A549 (cell line): Measurements from ENCODE around the gene DNAJC5. TPM values are rescaled to one million over a fixed set of nuclear protein-coding genes. Genes with fewer than 3 reads are reported as not detected.

ENCODE experiments used
- ATAC-seq, 2 experiments: fragments of 200-7000 bp in 1 of 2; fragments of >200 bp in 1 of 2; cut with Nextera tagmentation in 1 of 2; cut with Tn5 transposase in 1 of 2; 3 replicates each; pipeline versions ENCODE4 v1.8.0 to v1.9.1; 2018 to 2020; ENCODE audit warnings: mild to moderate bottlenecking in 1 of 2, moderate library complexity in 1 of 2
- CTCF ChIA-PET: fragments of 300-600 bp; sonication (Branson Sonifier 250); formaldehyde crosslinking; extraction: SDS; loops from one replicate; lab custom pipeline; 2021; ENCODE audit warnings: antibody characterized with exemption, inconsistent platforms; lab: Yijun Ruan, JAX
- POLR2A ChIA-PET: fragments of 350-600 bp; formaldehyde crosslinking; extraction: SDS; loops from one replicate; lab custom pipeline; 2021; ENCODE audit warnings: antibody characterized with exemption, inconsistent platforms; lab: Yijun Ruan, JAX
- DNase-seq, 2 experiments: peaks; one replicate each; pipeline versions ENCODE4 v3.0.0 to v3.0.0-alpha.2; 2011 to 2016; ENCODE audit warnings: low read depth in 1 of 2, low spot score in 1 of 2
- FAIRE-seq: peaks from 2 replicates; lab custom pipeline; 2011; peaks lifted over from hg19 to GRCh38; lab: Jason Lieb, UNC
- H3K27ac ChIP-seq, 2 experiments: fragments of >200 bp; sonication (Bioruptor Twin); formaldehyde crosslinking; 3 replicates each; pipeline ENCODE4 v1.5.1; 2016 to 2017
- H3K4me1 ChIP-seq: fragments of >200 bp; sonication (Bioruptor Twin); formaldehyde crosslinking; 3 replicates; pipeline ENCODE4 v1.6.1; 2016
- H3K4me2 ChIP-seq: fragments of >200 bp; sonication (Bioruptor Twin); formaldehyde crosslinking; 3 replicates; pipeline ENCODE4 v1.6.1; 2016
- H3K4me3 ChIP-seq: fragments of >200 bp; sonication (Bioruptor Twin); formaldehyde crosslinking; 3 replicates; pipeline ENCODE4 v1.5.1; 2016
- H3K9me3 ChIP-seq: fragments of >200 bp; sonication (Bioruptor Twin); formaldehyde crosslinking; 3 replicates; pipeline ENCODE4 v1.6.1; 2016
- ATOH8 ChIP-seq: fragments of 250-450 bp; sonication (Bioruptor Pico); IDR thresholded peaks from 2 replicates; pipeline ENCODE4 v1.5.0; 2020; ENCODE audit warnings: low read depth, mild to moderate bottlenecking, moderate library complexity
- BCL3 ChIP-seq: fragments of >200 bp; sonication (Bioruptor Twin); formaldehyde crosslinking; IDR thresholded peaks from 3 replicates; pipeline ENCODE4 v1.6.1; 2016
- CBX8 ChIP-seq: fragments of 200-600 bp; sonication (generic); IDR thresholded peaks from 2 replicates; pipeline ENCODE4 v1.6.1; 2016
- EHMT2 ChIP-seq: fragments of 200-600 bp; sonication (generic); IDR thresholded peaks from 2 replicates; pipeline ENCODE4 v1.6.1; 2016; ENCODE audit warnings: antibody characterized with exemption, low read depth, mild to moderate bottlenecking, moderate library complexity
- ELK1 ChIP-seq: fragments of 150-350 bp; IDR thresholded peaks from 2 replicates; pipeline ENCODE4 v1.6.1; 2014; ENCODE audit warnings: low read depth, mild to moderate bottlenecking, low read length
- ESRRA ChIP-seq: fragments of 150-350 bp; IDR thresholded peaks from 2 replicates; pipeline ENCODE4 v1.6.1; 2014; ENCODE audit warnings: mild to moderate bottlenecking, low read length, borderline replicate concordance
- HEYL ChIP-seq: fragments of 250-450 bp; sonication (Bioruptor Pico); IDR thresholded peaks from 2 replicates; pipeline ENCODE4 v1.8.0; 2021; ENCODE audit warnings: mild to moderate bottlenecking, moderate library complexity
- HMGXB4 ChIP-seq: fragments of 250-450 bp; sonication (Bioruptor Pico); IDR thresholded peaks from 2 replicates; pipeline ENCODE4 v1.5.0; 2021; ENCODE audit warnings: mild to moderate bottlenecking, moderate library complexity, borderline replicate concordance
- HOXA7 ChIP-seq: fragments of 250-450 bp; sonication (Bioruptor Pico); IDR thresholded peaks from 2 replicates; pipeline ENCODE4 v1.5.0; 2020; ENCODE audit warnings: mild to moderate bottlenecking, moderate library complexity
- HOXB5 ChIP-seq: fragments of 250-450 bp; sonication (Bioruptor Pico); IDR thresholded peaks from 2 replicates; pipeline ENCODE4 v1.5.0; 2020; ENCODE audit warnings: mild to moderate bottlenecking, moderate library complexity
- JUN ChIP-seq, 2 experiments: fragments of >200 bp; sonication (Bioruptor Twin); formaldehyde crosslinking; IDR thresholded peaks; 2 replicates in 1 of 2; 3 replicates in 1 of 2; pipeline ENCODE4 v1.6.1; 2016 to 2017
- JUNB ChIP-seq: fragments of >200 bp; sonication (Bioruptor Twin); formaldehyde crosslinking; IDR thresholded peaks from 2 replicates; pipeline ENCODE4 v1.6.1; 2016
- KDM1A ChIP-seq: fragments of 200-600 bp; sonication (generic); IDR thresholded peaks from 2 replicates; pipeline ENCODE4 v1.6.1; 2016; ENCODE audit warnings: low read depth, mild to moderate bottlenecking
- KDM5A ChIP-seq: fragments of 200-600 bp; sonication (generic); IDR thresholded peaks from 2 replicates; pipeline ENCODE4 v1.6.1; 2016; ENCODE audit warnings: antibody characterized with exemption, mild to moderate bottlenecking
- MAFK ChIP-seq: fragments of 450-650 bp; IDR thresholded peaks from 2 replicates; pipeline ENCODE4 v1.6.1; 2014; ENCODE audit not compliant: partially characterized antibody
- MAZ ChIP-seq: fragments of 150-350 bp; IDR thresholded peaks from 2 replicates; pipeline ENCODE4 v1.6.1; 2014; ENCODE audit warnings: antibody characterized with exemption, low read depth, low read length, borderline replicate concordance
- PHF8 ChIP-seq: fragments of 200-600 bp; sonication (generic); IDR thresholded peaks from 2 replicates; pipeline ENCODE4 v1.6.1; 2016; ENCODE audit warnings: low read depth, mild to moderate bottlenecking, antibody characterized with exemption, moderate library complexity, borderline replicate concordance
- RAD21 ChIP-seq, 2 experiments: fragments of >200 bp in 1 of 2; sonication (Bioruptor Twin) in 1 of 2; formaldehyde crosslinking in 1 of 2; IDR thresholded peaks in 1 of 2; conservative IDR thresholded peaks in 1 of 2; 2 replicates in 1 of 2; 3 replicates in 1 of 2; pipeline ENCODE4 v1.6.1; 2012 to 2018; ENCODE audit warnings: inconsistent platforms in 1 of 2
- RARB ChIP-seq: fragments of 250-450 bp; sonication (Bioruptor Pico); IDR thresholded peaks from 2 replicates; pipeline ENCODE4 v1.8.0; 2021; ENCODE audit warnings: mild to moderate bottlenecking, moderate library complexity
- TFCP2L1 ChIP-seq: fragments of 250-450 bp; sonication (Bioruptor Pico); IDR thresholded peaks from 2 replicates; pipeline ENCODE4 v1.5.0; 2021; ENCODE audit warnings: mild to moderate bottlenecking
- TP53 ChIP-seq: fragments of 250-450 bp; sonication (Bioruptor Pico); IDR thresholded peaks from 2 replicates; pipeline ENCODE4 v1.5.0; 2021; ENCODE audit warnings: mild to moderate bottlenecking, moderate library complexity
- WGBS: methylation state at CpG from one replicate; pipeline ENCODE4 v1.1.6; 2017; ENCODE audit errors: missing lambda C conversion rate; 5-methylcytosine and 5-hydroxymethylcytosine counted together
- polyA plus RNA-seq, 4 experiments: library from polyadenylated mRNA; depleted of rRNA in 3 of 4; stranded (reverse); fragments of >200 nt; fragmentation: RNase III in 1 of 4; extraction: RNeasy Plus Mini Kit Qiagen cat#74134 plus additional on column Dnase treatment in 1 of 4; gene quantifications; 2 replicates in 3 of 4; 3 replicates in 1 of 4; pipeline ENCODE4 v1.2.3, GENCODE V29; 2011 to 2017

The DNAJC5 gene
- polyA plus RNA-seq, 2 of the 4 experiments (the other 2 are of a cell fraction) = 20.4 to 23.2 TPM

- H3K4me2 ChIP-seq = no peak overlapping the region
- H3K9me3 ChIP-seq = no peaks in the 10 kb centered on the region
- no peak for DNase-seq
- WGBS = 88% methylated on average over 23 of the region's 27 CpGs
- H3K27ac ChIP-seq = no peak overlapping the region
- FAIRE-seq = no peak
- peaks cover 30% of the 10 kb centered on the region for H3K4me1 ChIP-seq
- CTCF ChIA-PET = interaction anchor here (0.9 kb wide), 1 partner anchor 409 kb away, joined by 3 read pairs; no protein-coding TSS in a partner anchor
- no peak for TF ChIP-seq HMGXB4 (CRISPR knock-in tag)
- no peak for TF ChIP-seq RARB
- no peak for TF ChIP-seq MAZ
- no peak for TF ChIP-seq PHF8
- TF ChIP-seq ESRRA = no peak
- TF ChIP-seq HOXA7 (CRISPR knock-in tag) = no peak
- TF ChIP-seq EHMT2 = no peak
- no peak for TF ChIP-seq BCL3
- no peak for TF ChIP-seq ELK1
- TF ChIP-seq CBX8 = no peak
- no peak for TF ChIP-seq TFCP2L1 (CRISPR knock-in tag)
- TF ChIP-seq KDM1A = no peak
- no peak for TF ChIP-seq JUN (IDR thresholded peaks at IDR 0.05)
- no peak for TF ChIP-seq RAD21 (conservative IDR thresholded peaks at IDR 0.05 in 1 of 2, IDR thresholded peaks at IDR 0.05 in 1 of 2)
- TF ChIP-seq KDM5A = no peak
- no peak for TF ChIP-seq ATOH8 (CRISPR knock-in tag)
- no peak for TF ChIP-seq JUNB
- TF ChIP-seq TP53 = no peak
- H3K4me3 ChIP-seq = no peak overlapping the region
- no peak for ATAC-seq
- POLR2A ChIA-PET = no interaction called here
Measured at GRCh38 chr20:63947638-63948456, 52.9 kb downstream of the DNAJC5 start.

GRCh38 chr20:63950701-63951397 is 55.9 kb downstream of the DNAJC5 start:
- FAIRE-seq = no peak
- H3K9me3 ChIP-seq = no peaks in the 10 kb centered on the region
- no peak for ATAC-seq
- H3K4me1 ChIP-seq = peaks cover 46% of the 10 kb centered on the region
- 91% methylated on average over 11 of the region's 20 CpGs for WGBS
- no peak overlapping the region for H3K4me2 ChIP-seq
- TF ChIP-seq HOXB5 (CRISPR knock-in tag) = no peak
- no peak for TF ChIP-seq RAD21 (conservative IDR thresholded peaks at IDR 0.05 in 1 of 2, IDR thresholded peaks at IDR 0.05 in 1 of 2)
- no peak for TF ChIP-seq MAFK
- no peak for TF ChIP-seq RARB
- no peak for TF ChIP-seq PHF8
- no peak for TF ChIP-seq JUNB
- no peak for TF ChIP-seq HEYL (CRISPR knock-in tag)
- TF ChIP-seq, all 56 proteins: peak for 0
- CTCF ChIA-PET = interaction anchor here (0.7 to 2.1 kb wide), 6 partner anchors 15 to 413 kb away, joined by 3 to 8 read pairs (median 4); partner anchors contain the start of gene PTK6
- POLR2A ChIA-PET = interaction anchor here (0.5 kb wide), 1 partner anchor 407 kb away, joined by 5 read pairs; no protein-coding TSS in a partner anchor
- Histone ChIP-seq H3K4me3 (no peak overlapping the region), H3K27ac (no peak overlapping the region)
- DNase-seq = no peak
